NT2/D1 (cell line): ENCODE measurements around the gene EFCAB6.

Source experiments
- DNase-seq: peaks from one replicate; pipeline ENCODE4 v3.0.0-alpha.2; 2011; ENCODE audit warnings: low read depth, low spot score
- H3K27me3 ChIP-seq: 2 replicates; pipeline ENCODE4 v1.6.0; 2011; ENCODE audit warnings: mild to moderate bottlenecking; ENCODE audit not compliant: insufficient read length, insufficient read depth
- H3K36me3 ChIP-seq: 2 replicates; pipeline ENCODE4 v1.6.1; 2011; ENCODE audit warnings: mild to moderate bottlenecking, low read length, mixed read lengths; ENCODE audit not compliant: insufficient read depth, insufficient read length
- H3K4me1 ChIP-seq: 2 replicates; pipeline ENCODE4 v1.5.1; 2011; ENCODE audit not compliant: insufficient read depth, insufficient read length
- H3K4me3 ChIP-seq: 2 replicates; pipeline ENCODE4 v1.5.1; 2011; ENCODE audit warnings: low read depth; ENCODE audit not compliant: insufficient read length
- H3K9ac ChIP-seq: 2 replicates; pipeline ENCODE4 v1.6.0; 2011; ENCODE audit warnings: low read depth; ENCODE audit not compliant: insufficient read length
- H3K9me3 ChIP-seq: 2 replicates; pipeline ENCODE4 v1.5.1; 2011; ENCODE audit warnings: mild to moderate bottlenecking, low read length; ENCODE audit not compliant: insufficient read depth
- SUZ12 ChIP-seq: IDR thresholded peaks from 2 replicates; pipeline ENCODE4 v1.6.1; 2011; ENCODE audit not compliant: insufficient read length, insufficient read depth; ENCODE audit errors: extremely low read depth
- YY1 ChIP-seq: IDR thresholded peaks from 2 replicates; pipeline ENCODE4 v1.6.1; 2011; ENCODE audit not compliant: insufficient read length, insufficient read depth
- ZNF274 ChIP-seq: IDR thresholded peaks from 2 replicates; pipeline ENCODE4 v1.6.1; 2011; ENCODE audit warnings: mild to moderate bottlenecking, low read depth, low read length

The EFCAB6 gene

DNA sequence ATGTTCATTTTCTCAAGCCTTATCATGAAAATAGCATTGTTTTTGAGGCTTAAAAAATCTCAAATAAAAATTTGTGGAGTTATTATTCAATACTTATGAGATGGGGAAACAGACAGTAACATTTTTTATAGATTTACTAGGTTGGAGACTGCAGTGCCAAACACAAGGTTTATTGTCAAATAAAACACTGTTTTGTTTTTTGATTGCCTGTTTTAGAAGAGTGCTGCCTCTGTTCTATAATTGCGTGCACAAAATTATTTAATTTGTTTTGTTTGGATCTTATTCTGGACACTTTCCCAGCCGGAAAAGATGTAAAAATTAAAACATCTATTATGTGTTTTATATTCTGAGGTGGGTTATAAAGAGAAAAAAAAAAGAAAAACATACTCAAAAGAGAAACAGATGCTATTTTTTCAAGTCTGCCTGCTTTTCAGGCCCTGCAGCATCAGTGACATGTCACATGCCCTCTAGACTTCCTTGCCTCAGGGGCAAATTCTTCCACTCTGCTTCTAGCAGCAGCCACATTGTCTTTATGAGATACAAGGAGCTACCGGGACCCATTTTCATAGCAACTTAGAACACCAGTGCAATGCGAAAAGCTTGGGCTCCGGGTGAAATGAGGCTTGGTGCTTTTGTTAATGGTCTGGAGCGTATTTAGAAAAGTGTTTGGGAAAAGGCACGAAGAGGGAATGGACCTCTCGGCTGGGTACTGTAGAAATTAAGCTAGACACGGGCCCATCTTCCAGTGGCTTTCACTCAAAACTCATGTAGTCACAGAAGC is 77.5 kb downstream of the EFCAB6 start:
- H3K4me3 ChIP-seq, result no peak overlapping the region
- H3K9me3 ChIP-seq, result no peaks in the 10 kb centered on the region
- no peak for DNase-seq
- no peak overlapping the region for H3K9ac ChIP-seq
- TF ChIP-seq ZNF274 (no peak), SUZ12 (no peak), YY1 (no peak)
- H3K27me3 ChIP-seq, result peaks cover 2% of the 10 kb centered on the region
- no peaks in the 10 kb centered on the region for H3K4me1 ChIP-seq
- no peaks in the 10 kb centered on the region for H3K36me3 ChIP-seq

DNA sequence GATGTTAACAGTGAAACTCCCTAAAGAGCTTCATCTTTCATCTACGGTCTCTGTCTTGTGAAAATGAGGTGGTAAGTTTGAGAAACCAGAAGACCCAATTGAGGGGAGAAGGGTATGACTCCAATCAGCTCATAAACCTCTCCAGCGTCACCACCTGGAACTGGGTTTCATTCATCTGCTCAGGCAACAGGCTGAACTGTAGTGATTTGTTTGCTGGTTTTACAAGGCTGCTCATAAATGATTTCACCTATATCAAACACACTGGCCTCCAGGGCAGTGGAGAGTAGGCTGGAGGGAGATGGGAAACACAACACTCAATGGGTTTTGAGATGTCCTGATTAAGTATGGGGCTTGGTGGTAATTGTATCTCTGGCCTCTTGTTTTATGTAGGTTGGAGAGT is 79.0 kb downstream of the EFCAB6 start:
- no peak for DNase-seq
- Histone ChIP-seq H3K36me3 (no peaks in the 10 kb centered on the region), H3K9ac (no peak overlapping the region), H3K27me3 (peaks cover 2% of the 10 kb centered on the region), H3K9me3 (no peaks in the 10 kb centered on the region), H3K4me1 (no peaks in the 10 kb centered on the region), H3K4me3 (no peak overlapping the region)
- TF ChIP-seq ZNF274 (no peak), SUZ12 (no peak), YY1 (no peak)

DNA sequence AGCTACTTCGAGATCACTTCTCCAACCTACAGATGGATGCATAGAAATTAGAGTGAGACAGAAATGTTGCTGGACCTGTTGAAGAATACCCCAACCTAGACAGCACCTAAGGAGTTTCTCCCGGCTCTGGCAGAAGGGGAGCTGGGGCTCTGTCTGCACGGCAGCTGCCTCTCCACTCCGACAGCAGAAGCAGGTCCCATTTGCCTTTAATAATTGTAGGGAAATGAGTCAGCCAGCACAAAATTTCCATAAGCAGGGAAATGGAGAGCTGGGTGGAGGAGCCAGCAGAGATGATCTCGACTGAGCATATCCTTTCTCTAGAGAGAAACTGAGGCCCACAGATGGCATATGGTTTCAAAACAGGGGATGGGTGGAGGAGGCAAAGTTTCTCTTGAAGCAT is 80.1 kb downstream of the EFCAB6 start:
- no peak for TF ChIP-seq ZNF274
- no peak for TF ChIP-seq SUZ12
- no peak for TF ChIP-seq YY1
- Histone ChIP-seq H3K4me1 (no peaks in the 10 kb centered on the region), H3K4me3 (no peak overlapping the region), H3K9ac (no peak overlapping the region), H3K27me3 (peaks cover 2% of the 10 kb centered on the region), H3K9me3 (no peaks in the 10 kb centered on the region), H3K36me3 (no peaks in the 10 kb centered on the region)
- no peak for DNase-seq

- H3K4me3 ChIP-seq, result no peak overlapping the region
- peaks cover 5% of the 10 kb centered on the region for H3K4me1 ChIP-seq
- no peak for DNase-seq
- no peaks in the 10 kb centered on the region for H3K36me3 ChIP-seq
- H3K27me3 ChIP-seq, result peaks cover 2% of the 10 kb centered on the region
- H3K9ac ChIP-seq, result no peak overlapping the region
- no peaks in the 10 kb centered on the region for H3K9me3 ChIP-seq
- TF ChIP-seq ZNF274, result no peak
- TF ChIP-seq SUZ12, result no peak
- no peak for TF ChIP-seq YY1
These were observed 85.1 kb downstream of the EFCAB6 start for GRCh38 chr22:43726964-43727543.

DNA sequence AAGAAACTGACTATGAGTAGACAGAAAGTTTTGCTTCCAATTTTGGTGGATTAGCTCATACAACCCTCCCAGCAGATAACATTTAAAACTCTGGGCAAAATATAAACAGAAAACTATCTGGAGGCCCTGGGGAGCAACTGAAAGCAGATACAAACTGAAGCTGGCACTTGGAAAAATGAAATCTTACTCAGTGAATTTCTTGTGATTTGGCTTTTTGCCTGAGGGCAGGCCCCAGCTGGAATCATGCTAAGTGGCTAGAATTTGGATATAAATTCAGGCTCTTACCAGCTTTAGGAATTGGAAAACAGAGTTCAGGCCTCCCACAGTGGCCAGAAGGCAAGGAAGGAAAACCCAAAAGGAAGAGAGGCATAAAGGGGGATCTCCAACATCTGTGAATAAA is 85.8 kb downstream of the EFCAB6 start:
- TF ChIP-seq ZNF274, result no peak
- TF ChIP-seq YY1, result no peak
- no peak for TF ChIP-seq SUZ12

DNA sequence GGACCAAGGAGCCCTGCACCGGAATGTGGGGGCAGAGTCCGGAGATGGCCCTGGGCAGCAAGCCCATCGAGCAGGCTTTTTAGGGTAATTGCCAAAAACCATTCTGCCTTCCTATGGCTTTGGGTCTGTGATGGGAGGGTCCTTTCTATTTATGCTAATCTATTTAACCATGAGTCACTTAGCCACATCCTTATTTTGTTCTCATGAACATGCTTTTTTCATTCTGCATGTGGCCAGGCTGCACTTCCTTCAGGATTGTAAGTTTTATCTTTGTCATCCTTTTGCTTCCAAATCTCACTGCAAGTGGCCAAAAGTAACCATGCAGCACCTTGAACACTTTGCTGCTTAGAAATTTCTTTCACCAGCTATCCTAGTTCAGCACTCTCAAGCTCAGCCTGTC is 88.3 kb downstream of the EFCAB6 start:
- no peaks in the 10 kb centered on the region for H3K36me3 ChIP-seq
- no peak overlapping the region for H3K9ac ChIP-seq
- DNase-seq, result no peak
- H3K4me3 ChIP-seq, result no peak overlapping the region
- no peaks in the 10 kb centered on the region for H3K9me3 ChIP-seq
- H3K4me1 ChIP-seq, result peaks cover 9% of the 10 kb centered on the region
- TF ChIP-seq ZNF274, result no peak
- TF ChIP-seq YY1, result no peak
- no peak for TF ChIP-seq SUZ12
- no peaks in the 10 kb centered on the region for H3K27me3 ChIP-seq

More for the DNA sequence above, 85.8 kb downstream of the EFCAB6 start:
- no peaks in the 10 kb centered on the region for H3K9me3 ChIP-seq
- no peak overlapping the region for H3K9ac ChIP-seq
- peaks cover 5% of the 10 kb centered on the region for H3K4me1 ChIP-seq
- peaks cover 2% of the 10 kb centered on the region for H3K27me3 ChIP-seq
- H3K4me3 ChIP-seq, result no peak overlapping the region
- DNase-seq, result no peak
- H3K36me3 ChIP-seq, result no peaks in the 10 kb centered on the region

DNA sequence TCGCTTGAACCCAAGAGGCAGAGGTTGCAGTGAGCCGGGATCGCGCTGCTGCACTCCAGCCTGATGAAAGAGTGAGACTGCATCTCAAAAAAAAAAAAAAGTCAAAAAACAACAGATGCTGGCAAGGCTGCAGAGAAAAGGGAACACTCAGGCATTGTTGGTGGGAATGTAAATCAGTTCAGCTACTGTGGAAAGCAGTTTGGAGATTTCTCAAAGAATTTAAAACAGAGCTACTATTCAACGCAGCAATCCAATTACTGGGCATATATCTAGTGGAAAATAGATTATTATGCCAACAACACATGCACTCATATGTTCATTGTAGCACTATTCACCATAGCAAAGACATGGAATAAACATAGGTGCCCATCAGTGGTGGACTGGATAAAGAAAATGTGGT is 89.7 kb downstream of the EFCAB6 start:
- H3K9me3 ChIP-seq, result no peaks in the 10 kb centered on the region
- TF ChIP-seq SUZ12 (no peak), YY1 (no peak), ZNF274 (no peak)

More for the DNA sequence above, 89.7 kb downstream of the EFCAB6 start:
- Histone ChIP-seq H3K4me3 (no peak overlapping the region), H3K4me1 (peaks cover 9% of the 10 kb centered on the region), H3K9ac (no peak overlapping the region), H3K36me3 (no peaks in the 10 kb centered on the region), H3K27me3 (no peaks in the 10 kb centered on the region)
- no peak for DNase-seq
